ENCODE results near the gene CPNE4. TPM values are rescaled to one million over a fixed set of nuclear protein-coding genes. Genes with fewer than 3 reads are reported as not detected.

The CPNE4 gene
- total RNA-seq, 1 experiment from 2014 or later, result 5.7 TPM

- BruUV-seq (replicated peaks), result no TSS peak
- Histone ChIP-seq H3K4me3 (ENCODE audit: low read depth, low read length, poor library complexity, severe bottlenecking) (no peak overlapping the region), H3K27ac (ENCODE audit: low read depth, low read length, poor library complexity, severe bottlenecking) (no peak overlapping the region), H3K36me3 (ENCODE audit: insufficient read depth, low read length, poor library complexity, severe bottlenecking) (no peaks in the 10 kb centered on the region), H3K9me3 (ENCODE audit: low read depth, low read length, poor library complexity, severe bottlenecking) (no peaks in the 10 kb centered on the region), H3K27me3 (replicated peaks; ENCODE audit: insufficient read depth, low read depth, low read length, poor library complexity) (peaks cover 7% of the 10 kb centered on the region), H3K4me1 (ENCODE audit: insufficient read depth, low read length, poor library complexity, severe bottlenecking) (peaks cover 4% of the 10 kb centered on the region)
- POLR2A ChIA-PET (ENCODE audit: low non-redundant PET), result no interaction called here
- DNase-seq (ENCODE audit: low spot score), result no peak
- intact Hi-C loops (cut with micrococcal nuclease; ENCODE audit: unreplicated experiment), result no loop called here
- TF ChIP-seq CTCF (conservative IDR thresholded peaks at IDR 0.05; ENCODE audit: low read depth, low read length), result no peak
- CTCF ChIA-PET, result no interaction called here
These were observed 504.0 kb downstream of the CPNE4 start for GRCh38 chr3:131530843-131531242.

DNA sequence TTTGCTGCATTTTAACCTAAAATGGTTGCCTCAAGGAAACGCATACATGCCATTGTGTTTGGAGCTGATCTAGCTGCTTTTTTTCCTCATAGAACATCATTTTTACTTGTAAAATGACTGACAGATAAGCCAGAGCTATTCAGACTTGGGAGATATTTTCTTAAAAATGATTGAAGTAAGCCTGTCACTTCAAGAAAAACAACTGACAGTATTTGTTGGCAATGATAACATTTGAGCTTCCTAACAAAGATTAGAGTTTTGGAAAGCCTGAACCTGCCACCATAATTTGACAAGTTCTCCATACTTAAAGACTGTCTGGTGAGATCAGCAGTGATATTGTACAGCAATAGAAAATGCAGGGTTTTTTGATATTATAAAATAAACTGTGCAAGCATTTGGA, 504.4 kb downstream of the CPNE4 start:
- DNase-seq (ENCODE audit: low spot score), result no peak
- Histone ChIP-seq H3K4me1 (ENCODE audit: insufficient read depth, low read length, poor library complexity, severe bottlenecking) (peaks cover 4% of the 10 kb centered on the region), H3K27ac (ENCODE audit: low read depth, low read length, poor library complexity, severe bottlenecking) (no peak overlapping the region), H3K27me3 (replicated peaks; ENCODE audit: insufficient read depth, low read depth, low read length, poor library complexity) (peaks cover 7% of the 10 kb centered on the region), H3K9me3 (ENCODE audit: low read depth, low read length, poor library complexity, severe bottlenecking) (no peaks in the 10 kb centered on the region), H3K36me3 (ENCODE audit: insufficient read depth, low read length, poor library complexity, severe bottlenecking) (no peaks in the 10 kb centered on the region), H3K4me3 (ENCODE audit: low read depth, low read length, poor library complexity, severe bottlenecking) (no peak overlapping the region)
- no TSS peak for BruUV-seq (replicated peaks)
- ChIA-PET CTCF (no interaction called here), POLR2A (ENCODE audit: low non-redundant PET) (no interaction called here)
- intact Hi-C loops (cut with micrococcal nuclease; ENCODE audit: unreplicated experiment), result no loop called here
- TF ChIP-seq CTCF (conservative IDR thresholded peaks at IDR 0.05; ENCODE audit: low read depth, low read length), result no peak
- TF ChIP-seq EZH2 (IDR thresholded peaks at IDR 0.05; ENCODE audit: borderline replicate concordance, low read depth, low read length, poor library complexity, severe bottlenecking), result no peak

GRCh38 chr3:131526801-131527347, 507.9 kb downstream of the CPNE4 start:
- Histone ChIP-seq H3K36me3 (ENCODE audit: insufficient read depth, low read length, poor library complexity, severe bottlenecking) (no peaks in the 10 kb centered on the region), H3K27ac (ENCODE audit: low read depth, low read length, poor library complexity, severe bottlenecking) (no peak overlapping the region), H3K4me1 (ENCODE audit: insufficient read depth, low read length, poor library complexity, severe bottlenecking) (peaks cover 4% of the 10 kb centered on the region), H3K4me3 (ENCODE audit: low read depth, low read length, poor library complexity, severe bottlenecking) (peak overlapping the region; percentile 26), H3K9me3 (ENCODE audit: low read depth, low read length, poor library complexity, severe bottlenecking) (no peaks in the 10 kb centered on the region), H3K27me3 (replicated peaks; ENCODE audit: insufficient read depth, low read depth, low read length, poor library complexity) (peaks cover 19% of the 10 kb centered on the region)
- DNase-seq (ENCODE audit: low spot score), result peak; percentile 74
- no TSS peak for BruUV-seq (replicated peaks)
- peak; percentile 66 for TF ChIP-seq CTCF (conservative IDR thresholded peaks at IDR 0.05; ENCODE audit: low read depth, low read length)
- TF ChIP-seq EZH2 (IDR thresholded peaks at IDR 0.05; ENCODE audit: borderline replicate concordance, low read depth, low read length, poor library complexity, severe bottlenecking), result no peak
- ChIA-PET POLR2A (ENCODE audit: low non-redundant PET) (no interaction called here), CTCF (interaction anchor here (0.7 to 1.2 kb wide), 2 partner anchors 23 to 503 kb away, joined by 4 read pairs; no protein-coding TSS in a partner anchor)
- intact Hi-C loops (cut with micrococcal nuclease; ENCODE audit: unreplicated experiment), result no loop called here

All from A673 (cell line).